NK-92 treated with Interleukin-12 subunit alpha and Interleukin-12 subunit beta, amount 100 ng/mL, for 24 hours (cell line): Measurements from ENCODE around the gene SLC22A6.
"Not testable (repeated sequence)": the region's sequence is repeated elsewhere in the genome, so short reads cannot be mapped to it uniquely, and the experiment has no call there.

Experiments
- DNase-seq: peaks from one replicate; lab custom pipeline; 2025; lab: John Stamatoyannopoulos, UW

Gene SLC22A6

GRCh38 chr11:62985041-62985750 lies 429 bp upstream of the SLC22A6 start:
- DNase-seq = no peak

DNA sequence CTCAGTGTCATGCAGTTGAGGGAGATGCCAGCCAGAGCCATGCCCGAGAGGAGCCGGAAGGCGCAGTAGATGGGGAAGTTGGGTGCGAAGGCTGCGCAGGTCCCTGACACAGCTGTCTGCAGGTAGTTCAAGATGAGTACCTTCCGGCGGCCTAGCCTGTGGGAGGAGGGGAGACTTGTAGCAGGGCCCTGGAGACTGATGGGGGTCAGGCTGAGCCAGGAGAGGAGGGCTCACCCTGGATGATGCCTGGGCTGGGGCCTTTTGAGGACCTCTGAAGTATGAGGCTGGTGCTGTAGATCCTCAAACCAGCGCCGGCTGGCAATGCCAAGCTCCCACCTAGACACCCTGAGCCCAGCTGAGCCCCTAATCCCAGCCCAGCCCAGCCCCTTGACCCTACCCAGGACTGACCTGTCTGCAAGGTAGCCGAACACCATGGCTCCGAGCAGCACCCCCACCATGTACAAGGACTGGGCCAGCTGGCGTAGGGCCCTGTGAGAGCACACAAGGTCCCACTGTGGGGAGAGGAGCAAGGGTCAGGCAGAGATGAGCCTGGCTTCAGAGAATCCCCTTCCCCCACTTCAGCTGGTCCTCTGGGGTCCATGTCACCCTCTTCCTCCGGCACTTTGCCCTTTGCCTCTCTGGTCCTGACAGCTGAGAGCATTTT lies 1.1 kb downstream of the SLC22A6 start:
- DNase-seq = no peak

- no peak for DNase-seq
Observed at GRCh38 chr11:62981743-62982142, 3.0 kb downstream of the SLC22A6 start.

- no peak for DNase-seq
Observed at GRCh38 chr11:62980133-62980760, 4.5 kb downstream of the SLC22A6 start.

DNA sequence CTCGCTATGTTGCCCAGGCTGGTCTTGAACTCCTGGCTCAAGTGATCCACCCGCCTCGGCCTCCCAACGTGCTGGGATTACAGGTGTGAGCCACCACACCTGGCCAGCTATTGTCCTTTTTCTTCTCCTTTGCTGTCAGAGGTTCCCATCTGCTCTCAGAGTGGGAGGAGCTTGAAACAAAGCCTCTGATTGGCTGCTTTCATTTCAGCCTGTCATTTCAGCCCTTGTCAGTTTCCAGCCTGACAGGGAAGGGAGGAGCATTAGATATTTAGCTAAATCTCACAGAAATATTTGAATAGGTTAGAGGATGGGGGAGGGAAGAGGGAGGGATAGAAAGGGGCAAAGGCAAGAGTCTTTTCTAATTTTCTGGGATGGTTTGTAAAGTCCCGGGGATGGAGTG lies 8.7 kb downstream of the SLC22A6 start:
- no peak for DNase-seq

DNA sequence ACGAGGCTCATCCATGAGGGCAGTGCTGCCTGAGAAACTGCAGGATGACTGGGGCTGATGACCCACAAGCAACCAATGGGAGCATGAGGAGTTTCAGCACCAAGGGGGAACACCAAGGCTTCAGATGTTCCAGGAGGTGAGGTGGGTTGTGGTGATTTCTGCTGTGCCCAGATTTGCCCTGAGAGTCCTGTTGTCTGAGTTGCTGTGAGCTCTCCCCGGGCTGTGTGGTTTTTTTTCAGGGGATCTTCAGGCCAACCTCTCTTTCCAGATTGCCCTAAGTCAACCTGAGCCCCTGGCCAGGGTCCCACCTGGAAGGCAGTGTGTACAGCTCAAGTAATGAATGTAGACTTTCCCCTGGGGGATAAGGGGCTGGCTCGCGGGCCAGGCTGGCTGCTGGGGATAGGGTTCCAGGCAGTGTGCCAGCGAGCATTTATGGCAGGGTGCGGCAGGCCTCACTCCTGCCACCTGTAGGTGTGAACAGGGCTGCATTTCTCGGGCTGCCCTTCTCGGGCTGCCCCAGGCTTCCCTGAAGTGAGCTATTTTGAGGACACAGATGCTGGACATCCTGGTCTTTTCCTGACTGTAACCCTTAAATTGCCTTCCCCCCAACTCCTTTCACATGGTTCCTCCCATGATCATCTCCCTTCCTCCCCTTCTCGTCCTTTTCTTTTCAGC lies 9.8 kb downstream of the SLC22A6 start:
- no peak for DNase-seq

DNA sequence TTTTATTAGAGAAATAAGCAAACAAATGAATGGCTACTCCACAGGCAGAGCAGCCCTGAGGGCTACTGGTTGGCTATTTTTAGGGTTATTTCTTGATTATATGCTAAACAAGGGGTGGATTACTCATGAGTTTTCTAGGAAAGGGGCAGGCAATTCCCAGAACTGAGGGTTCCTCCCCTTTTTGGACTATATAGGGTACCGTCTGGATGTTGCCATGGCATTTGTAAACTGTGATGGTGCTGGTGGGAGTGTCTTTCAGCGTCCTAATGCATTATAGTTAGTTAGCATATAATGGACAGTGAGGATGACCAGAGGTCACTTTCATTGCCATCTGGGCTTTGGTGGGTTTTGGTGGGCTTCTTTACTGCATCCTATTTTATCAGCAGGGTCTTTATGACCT lies 19.2 kb downstream of the SLC22A6 start:
- no peak for DNase-seq

DNA sequence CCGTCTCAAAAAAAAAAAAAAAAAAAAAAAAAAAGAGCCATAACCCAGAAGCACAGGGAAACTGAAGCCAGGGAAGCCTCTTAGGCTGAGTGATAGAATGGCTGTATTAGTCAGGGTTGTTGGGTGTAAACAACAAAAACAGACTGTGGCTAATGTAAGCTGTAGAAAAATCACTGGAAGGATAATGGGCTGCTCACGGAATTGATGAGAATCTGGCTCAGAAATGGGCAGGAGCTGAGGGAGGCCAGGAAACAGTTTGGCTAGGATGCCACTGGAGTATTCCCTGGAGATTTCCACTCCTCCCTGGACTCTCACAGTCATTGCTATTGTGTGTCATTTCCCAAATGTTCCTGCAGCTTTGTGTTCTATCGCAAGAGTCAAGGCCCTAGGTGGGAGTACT lies 22.4 kb downstream of the SLC22A6 start:
- DNase-seq = no peak

- no peak for DNase-seq
Observed at GRCh38 chr11:62961017-62961570, 23.7 kb downstream of the SLC22A6 start.

- DNase-seq = no peak
Observed at GRCh38 chr11:62959422-62959980, 25.3 kb downstream of the SLC22A6 start.

DNA sequence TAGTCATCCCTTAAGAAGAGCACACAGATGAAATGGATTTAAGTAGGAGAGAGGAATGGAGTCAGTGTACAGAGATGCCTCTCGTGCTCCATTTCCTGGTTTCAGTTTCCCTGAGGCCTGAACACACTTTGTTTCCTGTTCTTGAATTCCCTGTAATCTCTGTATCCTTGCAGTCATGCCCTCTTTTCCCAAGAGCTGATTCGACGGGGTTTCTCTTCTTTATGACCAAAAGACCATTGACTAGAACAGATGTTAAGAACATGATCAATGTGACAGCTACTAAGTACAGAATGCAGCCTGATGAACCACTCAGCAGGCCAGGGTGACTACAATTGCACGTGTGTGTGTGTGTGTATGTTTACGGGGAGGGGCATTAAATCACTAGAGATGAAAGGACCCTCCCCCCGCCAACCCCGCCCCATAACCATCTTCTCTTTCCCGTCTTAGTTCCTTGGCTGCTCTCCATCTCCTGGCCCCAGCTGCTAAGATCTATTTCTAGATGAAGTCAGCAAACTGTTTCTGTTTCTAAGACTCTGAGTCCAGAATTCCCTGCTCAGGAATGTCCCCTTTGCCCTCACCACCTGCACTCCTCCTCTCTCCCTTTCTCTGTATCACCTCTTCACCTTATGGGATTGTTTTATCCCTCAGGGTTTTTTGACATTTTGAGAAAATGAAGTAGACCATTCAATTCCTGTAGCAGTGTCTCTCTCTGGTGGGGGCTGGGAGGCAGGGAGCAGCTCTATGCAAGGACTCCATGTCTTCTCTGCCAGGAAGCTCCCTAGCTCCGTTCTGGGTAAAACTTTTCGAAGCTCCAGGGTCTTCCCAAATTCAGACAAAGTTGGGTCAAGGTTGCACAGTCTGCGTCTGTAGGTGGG lies 26.0 kb downstream of the SLC22A6 start:
- DNase-seq = no peak

DNA sequence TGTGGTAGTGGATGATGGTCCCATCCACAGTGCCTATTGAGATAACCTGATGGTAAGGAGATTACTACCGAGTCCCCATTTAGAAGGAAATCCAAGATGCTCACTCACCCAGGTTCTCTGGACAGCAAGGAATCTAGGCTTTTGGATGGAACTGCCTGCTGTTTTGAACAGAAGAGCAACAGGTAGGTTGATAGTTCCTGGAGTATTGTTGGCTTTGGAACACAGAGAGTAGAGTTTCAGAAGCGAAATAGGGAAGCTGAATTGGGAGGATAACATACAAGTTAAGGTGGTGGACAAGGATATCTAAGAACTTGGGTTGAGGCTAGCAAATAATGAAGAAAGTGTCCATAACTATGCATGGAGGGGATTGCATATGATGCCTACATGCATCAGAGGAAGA lies 27.6 kb downstream of the SLC22A6 start:
- DNase-seq = no peak

- no peak for DNase-seq
Observed at GRCh38 chr11:62954478-62954877, 30.3 kb downstream of the SLC22A6 start.

DNA sequence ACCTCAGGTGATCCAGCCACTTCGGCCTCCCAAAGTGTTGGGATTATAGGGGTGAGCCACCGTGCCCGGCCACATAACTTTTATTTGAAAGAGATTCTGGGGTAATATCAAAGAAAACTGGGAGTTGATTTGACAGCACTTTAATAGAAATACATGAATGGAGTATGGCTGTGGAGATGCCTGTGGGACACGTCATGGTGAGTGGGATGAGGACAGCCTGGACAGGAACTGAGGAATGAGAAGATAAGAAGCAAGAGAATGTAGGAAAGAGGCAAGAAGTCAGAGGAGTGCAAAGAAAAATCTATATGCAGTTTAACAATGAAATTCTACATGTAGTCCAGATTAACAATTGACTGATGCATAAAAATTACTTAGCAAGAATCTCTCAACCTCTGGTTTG lies 31.0 kb downstream of the SLC22A6 start:
- DNase-seq = no peak

GRCh38 chr11:62948765-62949320 lies 35.9 kb downstream of the SLC22A6 start:
- no peak for DNase-seq

- not testable (repeated sequence) for DNase-seq
Observed at GRCh38 chr11:62945538-62945937, 39.2 kb downstream of the SLC22A6 start.

- DNase-seq = not testable (repeated sequence)
Observed at GRCh38 chr11:62937528-62937927, 47.2 kb downstream of the SLC22A6 start.

GRCh38 chr11:62934496-62934785 lies 50.3 kb downstream of the SLC22A6 start:
- DNase-seq = no peak

GRCh38 chr11:62933750-62934495 lies 50.8 kb downstream of the SLC22A6 start:
- no peak for DNase-seq

DNA sequence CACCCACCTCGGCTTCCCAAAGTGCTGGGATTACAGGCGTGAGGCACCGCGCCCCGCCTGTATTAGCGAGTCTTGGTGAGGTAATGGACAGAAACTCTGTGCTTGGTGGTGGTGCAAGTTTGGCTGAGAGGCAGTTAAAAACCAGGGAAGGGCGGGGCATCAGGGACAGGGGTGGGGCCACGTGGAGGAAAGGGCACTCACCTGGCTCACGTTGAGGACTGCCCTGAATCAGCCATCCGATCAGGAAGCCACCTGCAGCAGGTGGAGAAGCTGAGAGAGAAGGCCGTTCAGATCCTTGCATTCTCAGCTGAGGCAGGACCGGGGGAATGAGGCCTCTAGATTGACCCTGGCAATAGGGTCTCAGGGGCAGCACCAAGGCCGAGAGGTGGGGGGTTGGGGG lies 51.5 kb downstream of the SLC22A6 start:
- no peak for DNase-seq
